GM21526 (cell line): ENCODE data around the gene FAM53B.

ENCODE experiments used
- ATAC-seq: cut with Tn5 transposase; IDR thresholded peaks from one replicate; pipeline ENCODE4 v1.9.1; 2021; ENCODE audit warnings: moderate library complexity; ENCODE audit not compliant: unreplicated experiment, low FRiP score

Gene FAM53B

DNA sequence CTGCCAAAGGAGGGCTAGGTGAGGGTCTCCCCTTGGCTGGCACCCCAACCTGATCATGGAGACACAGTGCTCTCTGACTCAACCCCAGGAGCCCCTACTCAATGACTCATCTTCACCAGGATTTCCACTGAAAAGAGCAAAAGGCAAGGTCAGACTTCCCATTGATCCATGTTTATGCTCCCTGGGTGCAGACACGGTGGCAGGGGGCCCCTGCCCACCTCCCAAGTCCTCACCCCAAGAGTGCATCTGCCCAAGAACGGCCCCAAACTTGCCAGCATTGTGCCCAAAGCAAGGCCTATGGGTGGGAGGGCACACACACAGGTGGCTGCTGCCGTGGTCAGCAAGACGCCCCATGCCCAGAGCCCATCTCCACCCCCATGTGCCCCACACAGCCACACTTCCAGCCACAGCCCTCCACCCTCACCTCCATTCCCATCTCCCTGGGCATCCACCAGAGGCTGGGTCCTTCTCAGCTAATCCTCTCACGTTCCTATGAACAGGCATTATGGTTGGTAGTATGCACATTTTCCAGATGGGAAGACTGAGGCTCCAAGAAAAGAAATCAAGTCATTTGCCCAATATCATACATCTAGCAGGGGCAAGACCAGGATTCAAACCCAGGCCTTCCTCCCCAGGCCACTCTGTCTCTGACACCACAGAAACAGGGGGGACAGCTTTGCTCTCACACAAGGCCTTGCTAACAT is 31.3 kb downstream of the FAM53B start:
- no peak for ATAC-seq

DNA sequence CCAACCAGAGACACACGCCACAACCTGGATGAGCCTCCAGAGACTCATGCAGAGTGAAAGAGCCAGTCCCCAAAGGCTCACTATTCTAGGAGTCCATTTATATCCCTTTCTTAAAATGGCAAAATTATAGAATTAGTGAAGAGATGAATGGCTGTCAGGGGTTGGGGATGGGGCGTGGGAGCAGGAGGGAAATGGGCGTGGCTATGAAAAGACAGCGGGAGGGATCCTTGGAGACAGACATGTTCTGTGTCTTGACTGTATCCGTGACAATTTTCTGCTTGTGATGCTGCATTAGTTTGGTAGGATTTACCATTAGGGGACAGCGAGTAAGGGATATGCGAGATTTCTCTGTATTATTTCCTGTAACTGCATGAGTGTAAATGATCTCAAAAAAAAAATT is 33.0 kb downstream of the FAM53B start:
- no peak for ATAC-seq

DNA sequence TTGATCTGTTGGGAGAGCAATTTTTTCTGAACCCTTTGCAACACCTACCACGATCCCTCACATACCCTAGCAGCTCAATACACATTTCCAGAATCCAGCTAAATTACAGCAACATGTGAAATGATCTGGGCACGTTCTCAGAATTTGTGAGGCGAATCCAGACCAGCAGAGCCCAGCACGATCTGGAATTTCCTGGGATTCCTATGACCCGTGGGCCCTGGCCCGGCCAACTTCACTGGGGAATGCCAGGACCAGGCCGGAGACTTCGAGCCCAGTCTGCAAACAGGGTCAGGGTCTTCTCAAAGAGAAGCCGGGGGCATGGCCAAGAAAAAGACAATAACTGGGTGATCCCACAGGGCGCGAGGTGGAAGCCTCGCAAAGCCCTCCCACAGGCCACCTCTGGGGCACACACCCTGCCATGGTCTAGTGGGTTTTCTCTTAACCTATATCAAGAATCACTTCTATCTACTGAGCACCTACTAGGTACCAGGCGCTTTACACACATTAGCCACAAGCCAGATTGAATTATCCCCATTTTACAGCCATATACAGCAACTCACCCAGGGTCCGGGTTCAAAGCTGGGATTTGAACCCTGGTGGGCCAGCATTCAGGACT is 33.8 kb downstream of the FAM53B start:
- no peak for ATAC-seq

DNA sequence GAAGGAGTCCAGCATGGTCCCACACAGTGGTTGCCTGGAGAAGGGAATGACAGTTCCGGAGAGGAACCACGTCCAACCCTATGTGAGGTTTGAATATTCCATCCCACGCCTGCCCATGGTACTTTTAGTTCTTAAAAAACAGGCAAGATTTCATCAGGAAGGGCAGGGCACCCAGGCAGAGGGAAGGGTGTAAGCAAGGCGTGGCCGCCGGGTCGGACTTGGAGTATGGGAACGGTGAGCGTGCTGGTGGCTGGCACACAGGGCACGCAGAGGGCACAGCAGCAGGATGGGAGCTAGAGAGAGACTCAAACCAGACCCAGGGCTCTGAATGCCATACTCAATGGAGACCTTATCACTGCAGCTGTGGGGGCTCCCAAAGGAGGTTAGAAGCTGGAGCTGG is 34.3 kb downstream of the FAM53B start:
- ATAC-seq, result no peak

DNA sequence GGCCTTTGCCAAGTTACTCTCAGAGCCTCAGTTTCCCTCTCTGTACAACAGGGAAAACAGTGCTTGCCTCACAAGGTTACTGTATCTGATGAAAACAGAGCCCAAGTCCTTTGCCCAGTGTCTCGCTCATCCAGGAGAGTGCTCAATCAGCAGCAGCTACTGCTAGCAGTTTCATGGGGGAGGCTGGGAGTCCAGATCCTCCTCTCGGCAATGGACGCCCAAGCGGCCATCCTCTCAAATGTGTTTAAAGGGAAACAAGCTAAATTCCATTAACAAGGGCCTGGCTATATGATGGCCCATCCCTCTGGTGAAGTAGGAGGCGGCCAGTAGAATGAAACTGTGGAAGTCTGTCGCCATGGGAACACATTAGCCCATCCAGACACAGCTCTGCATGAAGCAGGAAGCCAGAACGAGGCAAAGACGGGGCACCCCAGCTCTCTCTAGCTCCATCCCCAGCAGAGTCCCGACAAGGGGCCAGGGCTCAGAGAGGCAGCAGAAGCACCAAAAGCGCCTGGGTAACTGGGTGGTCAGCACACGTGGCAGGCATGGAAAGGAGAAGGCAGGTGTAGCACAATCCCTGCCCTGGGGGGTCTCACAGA is 35.2 kb downstream of the FAM53B start:
- no peak for ATAC-seq

DNA sequence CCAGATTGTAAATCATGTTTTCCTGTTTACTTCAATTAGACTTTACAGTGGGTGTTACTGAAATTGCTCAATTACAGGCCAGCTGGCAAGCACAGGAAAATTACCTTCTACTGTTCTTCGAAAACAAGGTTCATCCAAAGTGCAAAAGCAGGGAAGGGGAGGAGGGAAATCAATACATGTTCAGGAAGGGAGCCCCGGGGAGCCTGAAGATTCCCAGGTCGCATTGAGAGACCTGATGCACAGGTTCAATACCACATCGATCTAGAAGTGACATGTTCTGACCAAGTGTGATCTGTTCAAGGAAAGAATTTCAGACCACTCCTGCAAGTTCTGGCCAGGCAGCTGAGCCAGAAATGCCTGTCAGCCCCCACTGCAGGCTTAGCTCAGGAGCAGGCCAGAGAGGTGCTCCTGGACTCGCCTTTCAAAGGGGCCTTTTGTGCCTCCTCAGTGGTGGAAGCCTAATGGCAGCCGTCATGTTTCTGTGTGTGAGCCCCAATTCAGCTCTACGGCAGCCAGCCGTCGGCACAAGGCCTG is 35.9 kb downstream of the FAM53B start:
- no peak for ATAC-seq

DNA sequence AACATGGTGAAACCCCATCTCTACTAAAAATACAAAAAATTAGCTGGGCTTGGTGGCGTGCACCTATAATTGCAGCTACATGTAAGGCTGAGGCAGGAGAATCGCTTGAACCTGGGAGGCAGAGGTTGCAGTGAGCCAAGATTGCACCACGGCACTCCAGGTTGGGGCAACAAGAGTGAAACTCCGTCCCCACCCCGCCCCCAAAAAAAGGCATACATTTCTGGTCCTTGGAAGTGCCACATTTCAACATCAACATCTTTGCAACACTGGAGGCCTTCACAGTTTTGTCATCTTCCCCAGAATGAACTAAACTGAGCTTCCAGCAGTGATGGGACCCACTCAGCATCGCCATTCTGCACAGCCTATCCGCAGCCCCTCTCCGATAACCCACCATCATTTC is 36.6 kb downstream of the FAM53B start:
- no peak for ATAC-seq

DNA sequence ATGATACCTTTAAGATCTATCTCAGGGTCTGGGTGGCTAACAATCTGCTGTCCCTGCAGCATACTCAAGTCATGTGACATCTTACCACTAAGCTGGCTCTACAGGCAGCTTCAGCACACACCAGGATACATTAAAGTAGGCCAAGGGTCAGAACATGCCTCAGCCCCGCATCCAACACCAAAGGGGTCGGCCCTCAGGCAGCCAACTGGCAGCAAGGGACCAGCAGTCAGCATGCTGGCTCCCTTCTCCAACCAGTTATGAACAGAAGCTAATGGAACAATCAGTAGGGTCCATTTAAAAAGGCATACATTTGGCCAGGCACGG is 37.1 kb downstream of the FAM53B start:
- ATAC-seq, result no peak

DNA sequence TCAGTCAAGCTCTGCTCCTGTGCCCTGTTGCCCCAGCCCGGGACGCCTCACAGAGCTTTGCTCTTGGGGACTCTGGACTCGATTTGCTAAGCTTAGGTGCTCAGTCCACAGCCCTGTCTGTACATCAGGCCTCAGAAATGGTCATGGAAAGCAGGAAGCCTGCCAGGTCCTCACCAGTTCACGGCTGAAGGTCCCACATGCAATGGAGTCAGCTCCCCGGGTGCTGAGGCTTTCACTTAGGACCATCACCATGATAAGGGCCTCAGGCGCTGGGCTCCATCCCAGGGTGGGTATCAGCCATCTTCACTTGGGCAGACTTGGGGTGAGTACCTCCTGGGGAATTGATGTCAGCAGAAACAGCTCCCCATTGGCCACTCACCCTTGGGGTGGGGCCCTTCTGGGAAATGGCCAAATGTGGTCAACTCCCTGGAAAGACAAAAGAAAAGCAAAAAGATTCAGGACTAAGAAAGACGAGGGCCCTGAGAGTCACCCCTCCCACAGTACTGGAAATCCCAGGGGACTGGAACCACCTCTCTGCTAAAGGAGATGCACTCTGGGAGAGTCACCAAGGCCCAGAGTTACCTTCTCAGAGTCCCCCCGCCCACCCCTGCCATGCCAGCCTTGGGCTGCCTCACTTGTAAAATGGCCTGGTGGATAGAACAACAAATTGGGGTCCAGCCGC is 37.6 kb downstream of the FAM53B start:
- no peak for ATAC-seq

DNA sequence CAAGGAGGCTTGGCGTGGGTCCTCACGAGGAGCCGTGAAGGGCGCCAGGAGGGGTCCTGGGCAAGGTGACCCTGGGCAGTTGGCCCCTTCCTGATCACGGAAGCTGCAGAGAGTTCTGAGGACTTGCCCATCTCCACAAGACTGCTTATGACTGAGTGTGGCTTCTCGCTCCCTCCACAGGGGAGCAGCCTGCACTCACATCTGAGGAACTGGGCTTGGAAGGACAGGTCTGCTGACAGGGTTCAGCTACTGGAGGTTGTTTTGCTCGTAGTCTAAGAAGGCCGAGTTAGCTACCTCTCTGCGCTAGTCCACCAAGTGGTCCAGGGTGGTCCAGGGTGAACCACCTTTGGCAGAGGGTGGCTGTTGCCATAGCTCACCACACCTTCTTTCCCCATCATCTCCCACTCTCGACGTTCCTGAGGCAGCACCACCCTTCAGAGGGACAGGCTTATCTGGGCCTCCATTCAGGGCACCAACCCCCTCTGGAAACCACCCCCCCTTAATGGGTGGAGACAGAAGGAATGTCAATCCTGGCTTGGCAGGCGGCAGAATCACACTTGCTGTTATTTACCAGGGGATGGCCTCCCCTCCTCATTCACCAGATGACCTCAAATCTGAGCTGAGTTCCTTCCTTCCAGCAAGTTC is 38.2 kb downstream of the FAM53B start:
- no peak for ATAC-seq

DNA sequence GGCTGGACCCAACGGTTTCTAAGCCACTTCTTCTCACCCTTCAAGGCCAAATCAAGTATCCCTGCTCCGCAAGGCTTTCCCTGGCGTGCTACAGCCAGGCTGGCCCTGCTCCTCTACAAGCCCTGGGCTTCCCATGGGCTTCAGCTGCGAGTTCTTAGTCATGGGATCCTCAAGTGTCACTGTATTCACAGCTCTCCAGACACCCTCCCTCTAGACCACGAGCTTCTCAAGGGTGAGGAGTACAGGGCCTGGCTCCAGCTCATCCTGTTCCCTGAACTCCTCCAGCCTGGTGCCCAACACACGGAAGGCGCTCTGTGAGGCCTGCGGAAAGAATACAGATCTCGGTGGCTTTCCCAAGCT is 38.8 kb downstream of the FAM53B start:
- ATAC-seq, result no peak

DNA sequence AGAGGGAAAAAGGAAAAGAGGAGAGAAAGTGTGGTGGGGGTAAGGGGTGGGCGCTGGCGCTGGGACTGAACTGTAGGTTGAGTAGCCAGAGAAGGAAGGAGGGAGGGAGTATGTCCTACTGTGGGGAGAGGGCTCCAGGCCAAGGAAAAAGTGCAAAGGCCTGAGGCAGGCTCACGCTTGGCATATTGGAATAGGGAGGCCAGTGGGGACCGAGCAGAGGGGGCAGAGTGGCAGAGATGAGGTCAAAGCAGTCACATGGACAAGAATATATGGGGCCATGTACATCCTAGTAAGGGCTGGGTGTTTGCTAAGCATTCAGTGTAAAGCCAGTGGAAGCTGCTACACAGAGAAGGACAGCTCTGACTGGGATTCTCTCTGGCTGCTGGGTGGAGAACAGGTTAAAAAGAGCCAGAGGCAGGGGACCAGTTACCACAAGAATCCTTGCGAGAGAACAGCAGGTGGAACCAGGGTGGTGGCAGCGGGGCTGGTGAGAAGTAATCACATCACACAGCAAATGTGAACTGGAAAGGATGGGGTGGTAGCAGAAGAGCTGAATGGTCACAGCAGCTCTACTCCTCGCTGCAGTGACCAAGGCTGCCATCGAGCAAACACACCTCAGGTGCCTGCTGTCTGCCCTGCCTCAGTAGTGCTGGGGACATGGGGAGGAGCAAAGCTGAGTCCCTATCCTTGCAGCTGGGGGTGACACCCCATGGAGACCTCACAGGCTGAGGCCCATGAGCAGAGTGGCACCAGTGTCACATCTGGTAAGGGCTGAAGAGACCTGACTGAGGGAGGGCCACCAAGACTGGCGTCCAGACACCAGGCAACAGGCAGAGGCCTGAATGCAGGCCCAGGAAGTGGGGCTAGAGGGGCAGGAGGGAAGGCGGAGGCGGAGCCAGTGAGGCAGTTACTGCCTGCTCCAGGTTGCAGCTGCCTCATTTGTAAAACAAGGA is 39.5 kb downstream of the FAM53B start:
- ATAC-seq, result no peak

DNA sequence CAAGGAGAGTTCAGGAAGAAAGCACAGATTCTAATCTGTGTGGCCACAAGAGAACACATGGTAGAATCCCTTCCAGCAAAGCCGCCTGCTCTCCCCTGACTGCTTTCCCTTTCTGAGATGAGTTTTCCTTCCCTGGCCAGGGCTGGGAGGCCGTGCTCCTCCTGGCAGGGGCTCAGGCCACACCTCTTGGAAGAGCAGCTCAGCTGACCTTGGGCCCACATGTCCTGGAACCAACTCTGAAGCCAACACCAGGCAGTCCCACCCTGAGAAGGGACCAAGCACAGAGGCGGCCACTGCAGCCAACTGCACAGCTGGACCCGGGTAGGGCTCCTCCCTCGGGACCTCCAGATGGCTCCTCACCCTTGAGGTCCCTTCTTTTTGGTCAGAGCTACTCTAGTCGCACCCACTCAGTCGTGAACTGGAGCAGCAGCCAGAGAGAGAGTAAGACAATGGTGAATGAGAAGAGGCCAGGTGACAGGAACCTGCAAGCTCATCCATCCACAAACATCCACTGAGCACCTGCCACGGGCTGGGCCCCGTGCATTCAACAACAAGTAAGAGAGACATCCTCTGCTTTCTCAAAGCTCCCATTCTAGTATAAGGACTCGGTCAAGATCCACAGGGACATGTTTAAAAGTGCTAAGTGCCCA is 40.3 kb downstream of the FAM53B start:
- ATAC-seq, result no peak

DNA sequence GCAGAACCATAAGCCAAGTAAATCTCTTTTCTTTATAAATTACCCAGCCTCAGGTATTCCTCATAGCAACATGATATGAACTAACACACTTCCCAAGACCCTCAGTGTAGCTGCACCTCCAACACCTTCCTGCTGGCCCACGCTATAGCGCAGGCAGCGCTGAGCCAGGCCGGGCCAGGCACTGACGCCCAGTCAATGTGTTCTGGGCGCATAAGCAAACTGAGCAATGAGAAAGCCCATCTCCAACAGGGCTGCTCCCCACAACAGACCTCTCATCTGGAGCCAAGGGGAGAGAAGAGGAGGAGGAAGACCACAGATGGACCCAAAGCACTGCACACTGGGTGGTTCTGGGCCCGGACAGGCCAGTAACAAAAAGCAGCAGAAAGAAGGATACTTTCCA is 40.8 kb downstream of the FAM53B start:
- no peak for ATAC-seq

DNA sequence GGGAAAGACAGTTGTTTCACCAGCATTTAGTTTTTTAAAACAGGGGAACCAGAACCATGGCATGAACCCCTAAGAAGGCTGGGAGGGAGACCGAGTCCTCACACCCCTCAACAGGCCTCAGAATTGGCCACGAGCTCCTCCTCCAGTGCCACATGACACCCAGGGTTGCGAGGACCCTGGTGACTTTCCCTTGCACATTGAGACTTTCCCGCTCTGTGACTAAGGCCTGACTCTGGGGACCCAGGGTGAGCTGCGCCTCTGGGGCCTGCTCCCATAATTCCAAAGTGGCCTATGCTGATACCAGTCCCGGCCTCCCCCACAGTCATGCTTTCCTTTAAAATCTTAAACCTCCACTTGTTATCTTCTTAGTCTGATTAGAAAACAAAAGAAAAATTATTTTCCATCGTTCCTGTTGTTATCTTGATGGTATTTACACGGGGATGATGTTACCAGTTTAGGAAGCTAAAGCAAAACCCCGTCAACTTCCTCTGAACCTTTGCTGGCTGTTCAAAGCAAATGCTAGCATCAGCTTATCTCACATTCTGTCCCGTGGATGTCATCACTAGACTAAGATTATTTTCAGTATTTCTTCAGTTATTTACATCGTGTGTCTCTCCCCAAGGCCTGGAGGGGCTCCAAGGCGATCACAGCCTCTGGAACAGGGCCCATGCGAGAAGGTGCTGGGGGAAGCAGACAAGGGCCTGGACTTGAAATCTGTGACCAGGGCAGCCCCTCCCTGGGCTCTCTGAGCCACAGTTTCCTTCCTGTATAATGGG is 42.1 kb downstream of the FAM53B start:
- no peak for ATAC-seq

DNA sequence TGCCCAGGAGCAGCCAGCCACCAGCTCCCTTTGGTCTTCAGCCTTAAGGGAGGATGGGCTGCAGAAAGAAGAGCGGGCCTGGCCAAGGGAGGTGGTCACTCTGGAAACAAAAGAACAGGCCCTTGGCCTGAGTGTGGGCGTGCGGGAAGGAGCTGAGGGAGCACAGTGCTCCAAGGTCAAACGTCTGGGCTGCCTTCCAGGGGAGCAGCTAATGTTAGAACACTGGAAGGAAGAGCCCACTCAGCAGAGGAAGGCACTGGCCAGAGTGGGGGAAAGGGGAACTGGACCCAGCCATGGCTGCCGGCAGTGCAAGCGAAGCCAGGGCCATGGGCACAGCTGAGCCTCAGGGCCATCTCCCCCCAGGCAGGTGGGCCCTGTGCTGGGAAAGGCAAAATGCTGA is 42.7 kb downstream of the FAM53B start:
- ATAC-seq, result no peak

DNA sequence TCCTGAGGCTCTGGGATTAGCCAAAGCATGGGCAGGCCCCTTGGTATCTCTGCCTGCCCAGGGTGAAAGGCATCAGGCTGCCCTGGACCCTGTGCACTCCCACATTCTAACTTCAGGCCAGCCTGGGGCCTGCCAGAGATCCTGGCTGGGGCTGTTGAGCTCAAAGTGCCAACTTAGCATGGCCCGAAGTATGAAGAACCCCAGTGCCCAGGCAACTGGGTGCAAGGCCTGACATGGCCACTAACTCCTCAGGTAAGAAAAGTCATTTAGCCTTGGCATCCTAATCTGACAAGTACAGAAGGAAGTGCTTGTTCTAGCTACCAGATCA is 43.2 kb downstream of the FAM53B start:
- no peak for ATAC-seq

DNA sequence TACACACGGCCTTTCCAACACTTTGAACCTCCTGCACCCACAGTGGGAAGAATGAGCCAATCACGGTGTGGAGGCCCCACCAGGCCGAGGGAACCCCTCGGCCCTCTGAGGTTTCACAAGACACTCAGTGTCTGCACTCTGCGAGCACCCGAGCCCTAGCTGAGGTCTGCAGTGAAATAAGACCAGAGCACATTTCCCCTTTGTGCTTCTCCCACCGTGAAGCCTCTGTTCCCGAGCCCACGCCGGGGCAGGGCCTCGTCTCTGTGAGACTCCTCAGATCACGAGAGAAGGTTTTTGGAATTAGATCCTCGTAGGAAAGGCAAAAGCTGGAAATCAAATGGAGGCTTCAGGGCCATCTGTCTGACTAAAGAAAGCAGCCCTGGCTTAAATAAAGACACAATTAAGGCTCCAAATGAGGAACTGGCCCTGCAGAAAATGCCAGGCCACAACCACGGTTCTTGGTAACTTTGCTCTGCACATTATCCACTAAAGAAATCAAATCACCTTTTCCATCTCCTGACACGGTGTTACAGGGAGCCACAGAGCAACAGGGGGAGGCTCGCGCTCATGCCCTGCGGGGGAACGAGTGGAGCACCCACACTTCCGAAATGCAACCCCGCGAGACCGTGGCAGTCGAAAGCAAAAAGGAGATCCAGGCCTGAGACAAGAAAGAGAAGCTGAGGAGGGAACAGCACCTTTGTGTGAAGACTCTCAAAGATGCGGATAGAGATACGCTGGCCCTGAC is 43.7 kb downstream of the FAM53B start:
- ATAC-seq, result no peak
